ENCODE results near the gene MYO3A.

The MYO3A gene

GRCh38 chr10:26215935-26216584, 282.0 kb downstream of the MYO3A start:
- peak; percentile 87 for DNase-seq

- peak; percentile 76 for DNase-seq
Observed at GRCh38 chr10:26216585-26217395, 282.8 kb downstream of the MYO3A start, which contains the start of gene GAD2. GAD2 (plus strand) TSS chr10:26216774; CDS start chr10:26216810, 36 bp downstream.

GRCh38 chr10:26217396-26218086, 283.5 kb downstream of the MYO3A start:
- no peak for DNase-seq

- no peak for DNase-seq
Observed at GRCh38 chr10:26219676-26220075, 285.6 kb downstream of the MYO3A start.

GRCh38 chr10:26220901-26221300, 286.9 kb downstream of the MYO3A start:
- DNase-seq, result no peak

GRCh38 chr10:26221541-26221940, 287.5 kb downstream of the MYO3A start:
- no peak for DNase-seq

- no peak for DNase-seq
Observed at GRCh38 chr10:26222563-26222962, 288.5 kb downstream of the MYO3A start.

- DNase-seq, result no peak
Observed at GRCh38 chr10:26225322-26225721, 291.3 kb downstream of the MYO3A start.

- DNase-seq, result no peak
Observed at GRCh38 chr10:26227786-26228185, 293.8 kb downstream of the MYO3A start.

- DNase-seq, result no peak
Observed at GRCh38 chr10:26232174-26232573, 298.1 kb downstream of the MYO3A start.

GRCh38 chr10:26235761-26236160, 301.7 kb downstream of the MYO3A start:
- DNase-seq, result no peak

GRCh38 chr10:26238378-26238777, 304.3 kb downstream of the MYO3A start:
- DNase-seq, result no peak

- DNase-seq, result peak; percentile 65
Observed at GRCh38 chr10:26242706-26243350, 308.8 kb downstream of the MYO3A start.

GRCh38 chr10:26243351-26243720, 309.3 kb downstream of the MYO3A start:
- DNase-seq, result peak; percentile 71

- DNase-seq, result no peak
Observed at GRCh38 chr10:26249681-26250080, 315.7 kb downstream of the MYO3A start.

GRCh38 chr10:26251925-26252324, 317.9 kb downstream of the MYO3A start:
- DNase-seq, result no peak

GRCh38 chr10:26254616-26255015, 320.6 kb downstream of the MYO3A start:
- no peak for DNase-seq

- no peak for DNase-seq
Observed at GRCh38 chr10:26259341-26259740, 325.3 kb downstream of the MYO3A start.

All from eye (tissue), 1 donor.